GM18870 (cell line): ENCODE results near the gene G6PC2.
A peak's percentile ranks its signal among the peaks of the same experiment; 100 is the strongest.
"Not testable (repeated sequence)": the region's sequence is repeated elsewhere in the genome, so short reads cannot be mapped to it uniquely, and the experiment has no call there.

Experiments
- ATAC-seq: cut with Tn5 transposase; IDR thresholded peaks from one replicate; pipeline ENCODE4 v1.9.1; 2021; ENCODE audit warnings: moderate library complexity; ENCODE audit not compliant: unreplicated experiment

Gene G6PC2

GRCh38 chr2:168901003-168901402 is at the start of gene G6PC2:
TSS of gene G6PC2 (plus strand) at chr2:168901291. CDS start at chr2:168901332, 41 bp downstream.
- ATAC-seq: no peak

GRCh38 chr2:168851674-168852320 is 49.3 kb upstream of the G6PC2 start:
- ATAC-seq: no peak

GRCh38 chr2:168852481-168852880 is 48.6 kb upstream of the G6PC2 start:
- no peak for ATAC-seq

- ATAC-seq: no peak
Observed at GRCh38 chr2:168853471-168853870, 47.6 kb upstream of the G6PC2 start.

GRCh38 chr2:168854651-168855050 is 46.4 kb upstream of the G6PC2 start:
- ATAC-seq: no peak

GRCh38 chr2:168855601-168856000 is 45.5 kb upstream of the G6PC2 start:
- no peak for ATAC-seq

- no peak for ATAC-seq
Observed at GRCh38 chr2:168858146-168858545, 42.9 kb upstream of the G6PC2 start.

- not testable (repeated sequence) for ATAC-seq
Observed at GRCh38 chr2:168867164-168867563, 33.9 kb upstream of the G6PC2 start.

- not testable (repeated sequence) for ATAC-seq
Observed at GRCh38 chr2:168870369-168870768, 30.7 kb upstream of the G6PC2 start.

GRCh38 chr2:168870824-168871223 is 30.3 kb upstream of the G6PC2 start:
- not testable (repeated sequence) for ATAC-seq

GRCh38 chr2:168874368-168875054 is 26.6 kb upstream of the G6PC2 start:
- no peak for ATAC-seq

- ATAC-seq: not testable (repeated sequence)
Observed at GRCh38 chr2:168882163-168882562, 18.9 kb upstream of the G6PC2 start.

- no peak for ATAC-seq
Observed at GRCh38 chr2:168884975-168885374, 16.1 kb upstream of the G6PC2 start.

GRCh38 chr2:168889635-168890005 is 11.5 kb upstream of the G6PC2 start:
- no peak for ATAC-seq

GRCh38 chr2:168890006-168890782 is 10.9 kb upstream of the G6PC2 start, which contains the start of gene SPC25:
TSS of gene SPC25 (minus strand) at chr2:168890430. CDS start at chr2:168889519, 911 bp downstream.
- peak; percentile 99 for ATAC-seq

- no peak for ATAC-seq
Observed at GRCh38 chr2:168892327-168892726, 8.8 kb upstream of the G6PC2 start.

GRCh38 chr2:168894101-168894500 is 7.0 kb upstream of the G6PC2 start:
- no peak for ATAC-seq

GRCh38 chr2:168894720-168895119 is 6.4 kb upstream of the G6PC2 start:
- no peak for ATAC-seq

- no peak for ATAC-seq
Observed at GRCh38 chr2:168895771-168896170, 5.3 kb upstream of the G6PC2 start.

GRCh38 chr2:168896783-168897182 is 4.3 kb upstream of the G6PC2 start:
- ATAC-seq: no peak

- no peak for ATAC-seq
Observed at GRCh38 chr2:168897449-168897848, 3.6 kb upstream of the G6PC2 start.

- ATAC-seq: no peak
Observed at GRCh38 chr2:168903888-168904287, 2.8 kb downstream of the G6PC2 start.
